GM12878 (cell line): ENCODE measurements around the gene VASH2. TPM values are rescaled to one million over a fixed set of nuclear protein-coding genes. Genes with fewer than 3 reads are reported as not detected.

Source experiments
- ATAC-seq: fragments of 200-7000 bp; cut with Tn5 transposase; 3 replicates; pipeline ENCODE4 v1.9.1; 2020; ENCODE audit warnings: mild to moderate bottlenecking, moderate library complexity
- BruUV-seq: library from RNA; stranded (reverse); fragments of 400-500 nt; replicated peaks from 2 replicates; lab custom pipeline; 2021; lab: Mats Ljungman, UMichigan
- CTCF ChIA-PET: fragments of 300-600 bp; sonication (Branson Sonifier 250); formaldehyde crosslinking; extraction: SDS; loops from one replicate; lab custom pipeline; 2021; ENCODE audit warnings: inconsistent platforms; lab: Yijun Ruan, JAX
- POLR2A ChIA-PET: fragments of 350-600 bp; formaldehyde crosslinking; extraction: SDS; loops from one replicate; lab custom pipeline; 2021; ENCODE audit warnings: inconsistent platforms; lab: Charles Lee
- RAD21 ChIA-PET: fragments of 300-600 bp; sonication (Branson Sonifier 250); formaldehyde crosslinking; loops from one replicate; lab custom pipeline; 2023; ENCODE audit warnings: antibody characterized with exemption; ENCODE audit not compliant: unreplicated experiment; lab: Charles Lee
- SMC1A ChIA-PET: fragments of 300-600 bp; sonication (Branson Sonifier 250); formaldehyde crosslinking; loops from one replicate; lab custom pipeline; 2023; ENCODE audit not compliant: unreplicated experiment, uncharacterized antibody; lab: Charles Lee
- DNase-seq: peaks from one replicate; pipeline ENCODE4 v3.0.0-alpha.2; 2011; ENCODE audit warnings: low read depth, low spot score
- FAIRE-seq: peaks from 3 replicates; lab custom pipeline; 2011; peaks lifted over from hg19 to GRCh38; lab: Jason Lieb, UNC
- H2AFZ ChIP-seq: 2 replicates; pipeline ENCODE4 v1.6.0; 2011; ENCODE audit warnings: low read depth, low read length, control low read depth; ENCODE audit not compliant: control insufficient read depth
- H3K27ac ChIP-seq: 2 replicates; pipeline ENCODE4 v1.5.1; 2011; ENCODE audit warnings: control low read depth; ENCODE audit not compliant: control insufficient read depth, insufficient read depth
- H3K27me3 ChIP-seq, 2 experiments: replicated peaks in 1 of 2; 2 replicates each; pipeline versions ENCODE4 v1.6.0 to v1.6.1; 2011; ENCODE audit warnings: low read length in 1 of 2; ENCODE audit not compliant: control insufficient read depth in 2 of 2, insufficient read depth in 2 of 2
- H3K36me3 ChIP-seq, 2 experiments: 2 replicates each; pipeline ENCODE4 v1.5.1; 2011; ENCODE audit warnings: low read length in 1 of 2; ENCODE audit not compliant: control insufficient read depth in 2 of 2, insufficient read depth in 2 of 2
- H3K4me1 ChIP-seq: 2 replicates; pipeline ENCODE4 v1.6.1; 2011; ENCODE audit warnings: mild to moderate bottlenecking, low read length, moderate library complexity, mixed read lengths; ENCODE audit not compliant: control insufficient read depth, insufficient read depth
- H3K4me2 ChIP-seq: 2 replicates; pipeline ENCODE4 v1.6.0; 2011; ENCODE audit warnings: control low read depth; ENCODE audit not compliant: control insufficient read depth, insufficient read depth
- H3K4me3 ChIP-seq: fragments of 200-600 bp; sonication (generic); 2 replicates; pipeline ENCODE4 v1.5.1; 2016
- H3K79me2 ChIP-seq: 2 replicates; pipeline ENCODE4 v1.6.0; 2011; ENCODE audit warnings: low read length; ENCODE audit not compliant: control insufficient read depth, insufficient read depth
- H3K9ac ChIP-seq: 2 replicates; pipeline ENCODE4 v1.8.0; 2011; ENCODE audit warnings: low read length, control low read depth, mixed read lengths; ENCODE audit not compliant: control insufficient read depth, insufficient read depth
- H3K9me3 ChIP-seq: replicated peaks from 3 replicates; pipeline ENCODE4 v1.5.1; 2011; ENCODE audit warnings: mild to moderate bottlenecking, low read length; ENCODE audit not compliant: control insufficient read depth, insufficient read depth
- H4K20me1 ChIP-seq: 2 replicates; pipeline ENCODE4 v1.6.0; 2011; ENCODE audit not compliant: control insufficient read depth, insufficient read depth
- ATF7 ChIP-seq: fragments of 450-650 bp; IDR thresholded peaks from 2 replicates; pipeline ENCODE4 v1.6.1; 2016; ENCODE audit warnings: low read depth, mild to moderate bottlenecking
- IKZF1 ChIP-seq: fragments of 450-650 bp; conservative IDR thresholded peaks from 2 replicates; pipeline ENCODE4 v1.6.1; 2017; ENCODE audit warnings: antibody characterized with exemption, mild to moderate bottlenecking
- RUNX3 ChIP-seq: IDR thresholded peaks from 2 replicates; pipeline ENCODE4 v1.6.1; 2012; ENCODE audit warnings: low read length, inconsistent platforms
- WGBS: methylation state at CpG from one replicate; pipeline ENCODE4 v1.1.6; 2016; ENCODE audit warnings: low lambda C conversion rate; ENCODE audit not compliant: insufficient replicate concordance, insufficient coverage; ENCODE audit errors: missing lambda C conversion rate; 5-methylcytosine and 5-hydroxymethylcytosine counted together
- in situ Hi-C: fragments of 300-500 bp; cut with MboI; formaldehyde crosslinking; loops from 9 replicates; pipeline ENCODE4 v1.14.3; 2018; ENCODE audit warnings: mixed read lengths
- intact Hi-C: fragments of 100-400 bp; cut with micrococcal nuclease; formaldehyde crosslinking; loops from one replicate; pipeline ENCODE4 v1.14.2; 2022; ENCODE audit not compliant: unreplicated experiment
- polyA plus RNA-seq, 11 experiments: library from polyadenylated mRNA; depleted of rRNA in 4 of 11; unstranded in 6 of 11; stranded (reverse) in 5 of 11; fragments of >200 nt; fragmentation: Nextera tagmentation in 4 of 11; fragmentation: Illumina TruSeq in 1 of 11; extraction: Ambion mirVana in 4 of 11; extraction: Trizol in 1 of 11; gene quantifications; 1 replicate in 1 of 11; 2 replicates in 10 of 11; pipeline versions ENCODE4 v1.2.1 to v1.2.3, GENCODE V29; 2011 to 2016; ENCODE audit warnings: inconsistent platforms in 2 of 11, missing spikeins in 2 of 11, low read depth in 1 of 11
- total RNA-seq, 4 experiments: library from RNA; depleted of rRNA in 3 of 4; stranded (reverse); fragments of >200 nt in 3 of 4; fragmentation: Illumina TruSeq in 1 of 4; extraction: Trizol in 1 of 4; gene quantifications; 2 replicates each; pipeline versions ENCODE4 v1.2.1 to v1.2.3, GENCODE V29; 2013 to 2021
- TF ChIP-seq, protein P1 (sequence below): fragments of 450-650 bp; IDR thresholded peaks from 2 replicates; pipeline ENCODE4 v1.6.1; 2017; ENCODE audit warnings: mild to moderate bottlenecking, low read depth, inconsistent platforms; ENCODE audit not compliant: poor library complexity, severe bottlenecking

The VASH2 gene
- total and polyA plus RNA-seq, 10 of the 15 experiments (the other 5 are each of a cell fraction or from before 2014, with no cell fraction given), result 5.4 to 29.7 (median 21.7) TPM

DNA sequence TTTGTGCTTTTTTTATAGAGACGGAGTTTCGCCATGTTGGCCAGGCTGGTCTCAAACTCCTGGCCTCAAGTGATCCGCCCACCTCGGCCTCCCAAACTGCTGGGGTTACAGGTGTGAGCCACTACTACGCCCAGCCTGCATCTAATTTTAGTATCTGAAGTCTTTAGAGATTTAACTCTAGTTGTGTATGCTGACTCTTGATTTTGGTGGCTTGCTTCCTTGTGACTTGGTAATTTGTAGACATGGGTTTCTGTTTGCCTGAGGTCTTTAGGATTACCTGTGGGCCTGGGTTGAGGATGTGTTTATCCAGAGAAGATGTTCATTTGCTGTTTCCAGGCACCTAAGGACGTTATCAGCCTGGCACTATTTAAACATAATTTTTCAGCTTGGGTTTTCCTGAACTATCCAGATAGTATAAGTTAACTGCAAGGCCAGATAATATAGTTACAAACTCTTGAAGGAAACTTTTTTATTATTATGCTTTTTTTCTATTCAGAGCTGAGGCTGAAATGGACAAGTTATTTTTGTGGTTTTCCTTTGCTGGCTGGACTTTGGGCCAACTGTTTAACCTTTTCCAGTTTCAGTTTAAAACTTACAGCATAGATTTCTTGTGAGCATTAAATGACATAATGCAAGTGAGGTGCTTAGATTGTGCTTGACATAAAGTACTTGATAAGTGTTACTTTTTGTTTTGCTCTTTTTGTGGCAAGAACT, 7.5 kb upstream of the VASH2 start:
- Histone ChIP-seq H3K27me3 (no peaks in the 10 kb centered on the region), H3K4me2 (no peak overlapping the region), H2AFZ (no peak overlapping the region), H3K27ac (no peak overlapping the region), H3K36me3 (no peaks in the 10 kb centered on the region), H3K9me3 (no peaks in the 10 kb centered on the region), H3K4me3 (no peak overlapping the region), H3K4me1 (peaks cover 41% of the 10 kb centered on the region), H3K9ac (no peak overlapping the region), H4K20me1 (no peaks in the 10 kb centered on the region), H3K79me2 (no peaks in the 10 kb centered on the region)
- BruUV-seq, result no TSS peak
- ATAC-seq (peak; percentile 54), DNase-seq (no peak), FAIRE-seq (no peak)
- ChIA-PET SMC1A (interaction anchor here (0.9 to 1.7 kb wide), 4 partner anchors 11 to 45 kb away, joined by 3 to 6 read pairs (median 3); no protein-coding TSS in a partner anchor), RAD21 (interaction anchor here (1.0 to 1.3 kb wide), 2 partner anchors 12 to 128 kb away, joined by 3 read pairs; no protein-coding TSS in a partner anchor), POLR2A (interaction anchor here (0.7 to 1.5 kb wide), 4 partner anchors 10 to 85 kb away, joined by 3 to 8 read pairs (median 4); partner anchors contain the start of gene FLVCR1), CTCF (interaction anchor here (1.1 to 1.8 kb wide), 5 partner anchors 10 to 39 kb away, joined by 3 to 5 read pairs (median 4); no protein-coding TSS in a partner anchor)
- intact Hi-C loops, result no loop called here
- WGBS, result 67% methylated on average over 6 of the region's 6 CpGs
- in situ Hi-C loops, result no loop called here
- TF ChIP-seq, protein P1, sequence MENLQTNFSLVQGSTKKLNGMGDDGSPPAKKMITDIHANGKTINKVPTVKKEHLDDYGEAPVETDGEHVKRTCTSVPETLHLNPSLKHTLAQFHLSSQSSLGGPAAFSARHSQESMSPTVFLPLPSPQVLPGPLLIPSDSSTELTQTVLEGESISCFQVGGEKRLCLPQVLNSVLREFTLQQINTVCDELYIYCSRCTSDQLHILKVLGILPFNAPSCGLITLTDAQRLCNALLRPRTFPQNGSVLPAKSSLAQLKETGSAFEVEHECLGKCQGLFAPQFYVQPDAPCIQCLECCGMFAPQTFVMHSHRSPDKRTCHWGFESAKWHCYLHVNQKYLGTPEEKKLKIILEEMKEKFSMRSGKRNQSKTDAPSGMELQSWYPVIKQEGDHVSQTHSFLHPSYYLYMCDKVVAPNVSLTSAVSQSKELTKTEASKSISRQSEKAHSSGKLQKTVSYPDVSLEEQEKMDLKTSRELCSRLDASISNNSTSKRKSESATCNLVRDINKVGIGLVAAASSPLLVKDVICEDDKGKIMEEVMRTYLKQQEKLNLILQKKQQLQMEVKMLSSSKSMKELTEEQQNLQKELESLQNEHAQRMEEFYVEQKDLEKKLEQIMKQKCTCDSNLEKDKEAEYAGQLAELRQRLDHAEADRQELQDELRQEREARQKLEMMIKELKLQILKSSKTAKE, result no peak
- TF ChIP-seq ATF7 (peak; percentile 58; the same call in 1 of the 2 replicates), RUNX3 (peak; percentile 60), IKZF1 (0 out of 2 replicates have a peak, but pooled peaks have one; percentile 13)
